Hippocampal formation (tissue), 2 donors: ENCODE measurements around the gene NCF4.

Source experiments
- DNase-seq, 2 donors: peaks; one replicate each; lab custom pipeline; 2025; lab: John Stamatoyannopoulos, UW

NCF4 gene

GRCh38 chr22:36894266-36894665 is 33.5 kb downstream of the NCF4 start:
- no peak for DNase-seq

DNA sequence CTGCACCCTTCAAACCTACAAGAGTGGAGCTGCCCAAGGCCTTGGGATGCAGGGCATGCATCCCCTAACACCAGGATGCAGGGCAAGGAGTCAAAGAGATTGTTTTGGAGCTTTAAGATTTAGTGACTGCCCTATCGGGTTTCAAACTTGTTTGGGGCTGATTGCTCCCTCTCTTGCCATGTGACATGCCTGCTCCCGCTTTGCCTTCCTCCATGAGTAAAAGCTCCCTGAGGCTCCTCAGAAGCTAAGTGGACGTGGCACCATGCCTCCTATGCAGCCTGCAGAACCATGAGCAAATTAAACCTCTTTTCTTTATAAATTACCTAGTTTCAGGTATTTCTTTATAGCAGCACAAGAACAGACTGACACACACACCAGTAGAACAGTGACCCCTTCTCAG is 36.8 kb downstream of the NCF4 start:
- no peak for DNase-seq

DNA sequence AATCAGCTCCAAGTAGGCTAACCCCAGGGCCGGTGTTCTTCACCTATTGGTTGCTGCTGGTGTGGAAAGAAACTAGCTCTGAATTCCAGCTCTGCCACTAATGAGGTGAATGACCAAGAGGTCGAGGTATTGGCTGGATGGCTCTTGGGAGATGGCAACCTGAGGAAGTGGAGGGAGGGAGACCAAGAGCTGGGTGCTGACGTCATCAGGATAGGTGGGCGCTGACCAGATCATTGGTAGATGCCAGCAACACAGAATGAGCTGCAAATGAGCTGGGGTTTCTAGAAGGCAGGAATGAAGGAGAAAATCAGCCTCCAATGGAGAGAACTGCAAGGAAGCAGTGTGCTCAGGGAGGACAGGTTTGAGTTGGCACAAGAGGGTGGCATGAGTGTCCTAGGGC is 37.9 kb downstream of the NCF4 start:
- DNase-seq = no peak

DNA sequence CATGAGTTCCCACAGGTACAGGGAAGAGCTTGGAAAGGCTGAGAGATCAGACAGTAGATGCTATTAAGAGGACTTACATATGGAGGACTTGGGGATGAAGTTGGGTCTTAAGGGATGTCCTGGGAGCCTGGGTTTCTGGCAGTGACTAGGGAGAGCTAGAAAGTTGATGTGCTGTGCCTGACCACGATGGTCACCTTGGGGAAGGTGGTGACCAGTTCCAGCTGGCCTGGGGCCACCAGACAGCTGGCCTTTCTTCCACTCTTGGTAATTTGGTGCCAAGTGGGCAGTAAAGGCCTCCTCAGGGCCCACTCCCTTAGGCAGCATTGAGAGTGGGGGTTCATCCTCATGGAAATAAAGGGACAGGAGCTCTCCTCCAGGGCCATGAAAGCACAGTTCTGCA is 38.7 kb downstream of the NCF4 start:
- DNase-seq = no peak

DNA sequence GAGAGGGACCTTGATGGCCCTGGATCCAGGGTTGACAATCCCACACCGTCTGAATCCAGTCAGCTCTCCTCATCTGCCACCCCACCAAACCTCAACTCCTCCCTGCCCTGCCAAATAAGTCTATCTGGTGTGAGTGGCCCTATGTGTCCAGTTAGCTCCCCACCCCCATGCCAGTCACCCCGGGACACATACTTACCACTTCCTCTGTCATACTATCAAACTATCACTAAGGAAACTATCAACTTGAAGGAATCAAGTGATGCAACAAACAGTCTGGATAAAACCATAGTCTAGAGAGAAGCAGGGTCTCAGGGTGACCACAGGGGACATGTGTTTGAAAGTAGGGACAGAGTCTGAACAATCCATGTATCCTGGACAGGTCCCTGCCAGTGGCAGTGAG is 39.4 kb downstream of the NCF4 start:
- no peak for DNase-seq

- no peak for DNase-seq
These were observed 40.1 kb downstream of the NCF4 start for GRCh38 chr22:36900880-36901279.

GRCh38 chr22:36901411-36902142 is 40.8 kb downstream of the NCF4 start:
- DNase-seq = no peak

- no peak for DNase-seq
These were observed 41.5 kb downstream of the NCF4 start for GRCh38 chr22:36902143-36902926.

DNA sequence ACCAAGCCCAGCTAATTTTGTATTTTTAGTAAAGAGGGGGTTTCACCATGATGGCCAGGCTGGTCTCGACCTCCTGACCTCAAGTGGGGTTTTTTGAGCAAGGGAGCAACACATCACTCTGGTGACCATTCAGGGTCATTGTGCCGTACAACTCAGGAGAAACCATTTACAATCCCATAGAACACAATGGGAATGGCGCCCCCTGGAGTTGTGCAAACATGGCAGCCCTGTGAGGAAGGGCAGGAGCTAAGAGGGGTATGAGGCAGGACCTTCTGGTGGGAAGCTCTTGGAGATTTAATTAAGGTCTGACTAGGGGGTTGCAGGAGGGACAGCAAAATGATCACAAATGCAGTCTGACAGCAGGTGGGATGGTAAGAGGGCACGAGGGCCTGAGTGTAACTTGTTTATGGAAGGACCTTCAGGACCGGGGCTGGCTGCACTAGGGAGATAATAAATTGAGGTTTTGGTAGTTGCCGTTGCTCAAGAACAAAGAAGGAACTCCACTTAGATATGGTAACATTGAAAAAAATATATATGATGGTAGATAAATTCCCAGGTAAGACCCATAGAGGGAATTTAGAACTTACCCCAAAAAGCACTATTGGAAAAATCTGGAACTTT is 43.6 kb downstream of the NCF4 start:
- no peak for DNase-seq

- no peak for DNase-seq
These were observed 46.7 kb downstream of the NCF4 start for GRCh38 chr22:36907253-36908195.

- no peak for DNase-seq
These were observed 49.7 kb downstream of the NCF4 start for GRCh38 chr22:36910461-36910860.

DNA sequence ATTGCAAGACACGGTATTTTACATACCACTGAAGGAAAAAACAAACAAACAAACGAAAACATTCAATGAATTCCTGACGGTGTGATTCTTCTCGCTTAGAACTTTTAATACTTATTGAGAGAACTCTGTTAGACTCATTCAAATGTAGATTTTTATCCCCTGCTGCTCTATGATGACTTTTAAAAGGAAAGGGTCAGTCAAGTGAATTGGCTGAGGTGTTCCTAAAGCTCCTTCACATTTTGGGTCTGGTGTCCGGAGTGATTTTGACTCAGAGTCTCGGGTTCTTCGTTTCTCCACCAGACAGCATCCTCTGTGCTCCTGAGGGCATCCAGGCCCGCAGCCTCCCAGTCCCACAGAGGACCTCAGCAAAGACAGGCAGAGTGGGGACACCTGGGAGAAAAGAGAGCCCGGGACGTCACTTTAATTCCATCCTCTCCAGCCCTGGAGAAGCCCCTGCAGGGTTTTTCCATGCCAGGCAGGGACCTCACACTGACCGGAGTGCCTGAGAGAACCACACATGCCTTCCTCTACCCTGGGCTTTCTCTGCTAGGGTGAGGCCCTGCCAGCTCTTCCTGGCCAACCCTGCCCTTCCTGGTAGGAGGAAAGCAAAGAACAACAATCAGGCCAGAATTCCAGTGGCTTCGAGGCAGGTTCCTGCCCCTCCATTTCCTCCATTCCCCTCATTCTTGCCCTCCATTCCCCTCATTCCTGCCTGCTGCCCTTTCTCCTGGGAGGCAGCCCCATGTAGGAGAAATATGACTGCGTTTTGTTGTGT is 51.3 kb downstream of the NCF4 start:
- no peak for DNase-seq

DNA sequence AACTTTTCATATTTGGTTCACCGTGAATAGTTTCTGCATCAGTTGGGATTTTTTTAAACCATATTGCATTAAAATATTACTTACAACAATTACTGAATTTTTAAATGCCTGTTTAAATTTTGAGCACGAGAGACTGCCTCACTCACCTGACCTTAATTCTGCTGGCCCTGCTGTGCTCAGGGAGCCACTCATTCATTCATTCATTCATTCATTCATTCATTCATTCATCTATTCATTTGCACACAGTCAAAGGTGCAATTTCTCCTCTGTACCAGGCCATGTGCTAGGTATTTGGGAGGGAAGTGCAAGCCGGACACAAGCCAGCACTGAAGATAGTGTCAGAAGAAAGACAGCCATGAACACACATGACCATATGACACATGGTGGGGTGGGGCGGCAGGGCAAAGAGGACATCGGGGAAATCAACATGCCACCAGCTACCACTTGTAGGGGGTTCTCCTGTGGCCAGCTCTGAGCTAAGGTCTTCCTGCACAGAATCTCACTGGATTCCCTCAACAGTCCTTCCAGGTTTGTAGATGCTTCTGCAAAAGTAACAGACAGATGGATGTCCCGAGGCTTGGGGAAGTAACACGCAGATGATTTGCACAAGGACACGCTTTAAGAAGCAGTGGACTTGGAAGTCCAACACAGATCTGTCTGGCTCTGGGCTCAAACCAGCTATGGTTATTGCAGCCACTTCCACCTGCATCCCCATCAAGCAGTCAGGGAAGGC is 52.1 kb downstream of the NCF4 start:
- DNase-seq = no peak

DNA sequence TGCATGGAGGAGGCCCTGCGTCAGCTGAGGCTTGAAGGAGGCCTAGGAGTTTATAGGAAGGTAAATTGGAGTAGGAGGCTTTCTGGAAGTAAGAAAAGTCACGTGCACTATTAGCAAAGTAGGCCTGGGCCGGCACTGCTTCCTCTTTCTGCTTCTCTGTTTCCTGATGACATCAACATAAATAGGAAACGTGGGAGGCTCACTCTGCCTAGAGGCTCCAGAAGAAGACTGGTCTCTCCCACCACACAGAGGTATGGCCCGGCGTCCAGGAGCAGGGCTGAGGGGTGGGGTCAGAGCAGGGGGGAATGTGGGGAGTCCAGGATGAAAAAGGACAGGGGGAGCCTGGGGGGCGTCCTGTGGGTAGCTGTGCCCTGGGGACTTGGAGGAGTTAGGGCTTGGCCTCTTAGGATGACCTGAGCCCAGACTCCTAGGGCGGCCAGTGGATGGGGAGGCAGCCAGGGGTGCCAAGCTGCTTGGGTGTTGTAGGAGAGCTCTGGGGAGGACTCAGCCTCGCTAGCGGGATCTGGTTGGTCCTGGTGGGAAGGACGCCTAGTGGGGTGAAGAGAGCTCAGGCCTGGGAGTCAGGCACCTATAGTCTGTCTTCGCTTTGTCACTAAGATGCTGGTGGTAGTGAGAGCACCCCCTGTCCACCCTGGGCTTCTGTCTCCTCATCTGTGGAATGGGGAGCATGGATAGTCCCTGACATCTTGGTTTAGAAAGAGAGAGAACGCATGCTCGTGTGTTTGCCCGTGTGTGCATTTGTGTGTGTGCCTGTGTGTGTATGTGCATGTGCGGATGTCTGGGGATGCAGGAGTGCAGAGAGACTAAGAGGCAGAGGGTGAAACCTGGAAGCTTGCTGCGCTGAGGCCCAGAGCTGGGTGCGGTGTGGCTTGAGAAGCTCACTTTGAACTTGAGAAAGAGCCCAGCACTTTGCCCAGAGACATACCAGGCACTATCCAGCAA is 52.9 kb downstream of the NCF4 start, which contains the start of gene CSF2RB:
CSF2RB (plus strand) TSS at position 202 of the 963 bp plus-strand sequence. CDS start 8,580 bp downstream, outside the sequence.
- DNase-seq = no peak

DNA sequence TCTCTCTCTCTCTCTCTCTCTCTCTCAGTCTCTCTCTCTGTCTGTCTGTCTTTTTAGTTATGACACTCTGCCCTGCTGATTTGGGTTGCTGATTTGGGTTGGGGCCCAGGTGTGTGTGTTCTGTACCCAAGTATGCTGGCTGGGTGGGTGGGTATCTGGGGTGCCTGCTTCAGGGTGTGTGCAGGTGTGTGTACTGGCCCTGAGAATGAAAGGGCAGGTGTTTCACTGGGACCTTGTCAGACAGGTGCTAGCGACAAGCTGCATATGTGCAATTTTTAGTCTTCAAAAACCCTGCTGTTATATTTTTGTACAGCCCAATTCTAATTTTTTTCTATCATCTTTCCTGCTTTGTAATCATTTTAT is 53.6 kb downstream of the NCF4 start:
- DNase-seq = no peak

- DNase-seq = no peak
These were observed 55.2 kb downstream of the NCF4 start for GRCh38 chr22:36916034-36916433.

DNA sequence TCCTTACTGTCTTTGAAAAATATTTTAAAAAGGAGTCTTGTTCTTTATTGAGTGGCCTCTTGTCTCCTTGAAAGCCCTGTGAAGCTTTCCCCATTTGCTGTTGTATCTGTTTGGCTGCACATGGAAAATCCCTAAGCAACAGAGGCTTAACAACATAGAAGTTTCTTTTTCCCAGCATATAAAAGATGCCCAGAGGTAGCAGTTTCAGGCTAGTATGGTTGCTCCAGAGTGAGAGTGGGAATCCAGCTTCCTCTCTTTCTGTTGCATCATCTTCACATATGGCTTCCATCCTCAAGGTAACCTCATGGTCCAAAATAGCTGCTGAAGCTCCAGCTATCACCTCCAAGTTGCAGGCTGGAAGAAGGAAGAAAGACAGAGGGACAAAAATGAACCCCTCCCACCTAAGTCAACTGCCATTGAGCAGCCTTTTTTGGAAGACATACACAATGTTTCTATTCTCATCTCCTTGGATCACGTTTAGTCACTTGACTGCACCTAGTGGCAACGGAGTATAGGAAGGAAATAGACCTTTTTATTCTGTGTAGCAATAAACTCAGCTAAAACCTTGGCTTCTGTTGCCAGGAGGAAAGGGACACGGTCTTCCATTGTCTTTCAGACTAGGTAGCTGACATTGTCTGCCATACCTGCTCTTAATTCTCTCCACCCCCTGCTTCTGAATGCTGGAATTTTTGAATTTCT is 57.9 kb downstream of the NCF4 start:
- no peak for DNase-seq

- DNase-seq = no peak
These were observed 60.7 kb downstream of the NCF4 start for GRCh38 chr22:36921309-36922104.
